Transverse colon (tissue), 4 donors: ENCODE results near the gene NMT2. TPM values are rescaled to one million over a fixed set of nuclear protein-coding genes. Genes with fewer than 3 reads are reported as not detected.

ENCODE experiments used
- DNase-seq: peaks from one replicate; pipeline ENCODE4 v3.0.0-alpha.2; 2019
- H3K27ac ChIP-seq, 4 donors: fragments of 200-600 bp; sonication (generic); 2 replicates each; pipeline ENCODE4 v1.5.1; 2016 to 2018; ENCODE audit warnings: inconsistent platforms in 4 of 4
- H3K27me3 ChIP-seq: fragments of 200-600 bp; sonication (generic); 2 replicates; pipeline ENCODE4 v1.5.1; 2017; ENCODE audit warnings: inconsistent platforms
- H3K36me3 ChIP-seq, 4 donors: fragments of 200-600 bp; sonication (generic); 2 replicates each; pipeline ENCODE4 v1.5.1; 2017 to 2019; ENCODE audit warnings: inconsistent platforms in 4 of 4
- H3K4me1 ChIP-seq, 4 donors: fragments of 200-600 bp; sonication (generic); 2 replicates each; pipeline ENCODE4 v1.5.1; 2017 to 2020; ENCODE audit warnings: inconsistent platforms in 4 of 4
- H3K4me3 ChIP-seq, 4 donors: fragments of 200-600 bp; sonication (generic); 1 replicate in 1 of 4; 2 replicates in 3 of 4; pipeline versions ENCODE4 v1.5.1 to v1.6.1; 2017 to 2019; ENCODE audit warnings: inconsistent platforms in 4 of 4
- H3K9me3 ChIP-seq, 2 donors: fragments of 200-600 bp; sonication (generic); 2 replicates each; pipeline ENCODE4 v1.5.1; 2017 to 2019; ENCODE audit warnings: inconsistent platforms in 2 of 2
- EP300 ChIP-seq: sonication (generic); formaldehyde crosslinking; IDR thresholded peaks from one replicate; pipeline ENCODE4 v1.6.1; 2017; ENCODE audit warnings: antibody characterized with exemption, low read depth
- POLR2A ChIP-seq: fragments of 450-650 bp; IDR thresholded peaks from one replicate; pipeline ENCODE4 v1.6.1; 2016; ENCODE audit warnings: antibody characterized with exemption, mild to moderate bottlenecking, moderate library complexity
- POLR2AphosphoS5 ChIP-seq, 3 donors: sonication (generic); formaldehyde crosslinking; IDR thresholded peaks; one replicate each; pipeline ENCODE4 v1.6.1; 2016; ENCODE audit warnings: antibody characterized with exemption in 3 of 3
- WGBS, 2 donors: methylation state at CpG; one replicate each; pipeline ENCODE4 v1.1.5; 2018; ENCODE audit warnings: low coverage in 1 of 2; 5-methylcytosine and 5-hydroxymethylcytosine counted together
- in situ Hi-C, 4 donors: fragments of 200-750 bp; cut with MboI; loops; one replicate each; pipeline versions ENCODE4 v1.15.0 to v1.15.1; 2017; ENCODE audit warnings: low sequenced_read_pairs in 3 of 4, low pct_ligation_motif_present in 1 of 4, low pct_unique_long_range_greater_than_20kb in 1 of 4
- intact Hi-C: fragments of 100-400 bp; cut with DNase I; formaldehyde crosslinking; loops from one replicate; pipeline ENCODE4 v1.15.1; 2023; ENCODE audit warnings: low total_unique reads
- total RNA-seq, 4 donors: library from RNA; depleted of rRNA; stranded (reverse); fragments of >200 nt; gene quantifications; one replicate each; pipeline ENCODE4 v1.1.0, GENCODE V29; 2016
- TF ChIP-seq, protein P1 (sequence below), 5 experiments: fragments of 200-600 bp in 3 of 5; fragments of 450-650 bp in 2 of 5; sonication (generic) in 3 of 5; IDR thresholded peaks; 1 replicate in 2 of 5; 2 replicates in 3 of 5; pipeline ENCODE4 v1.5.1; 2016 to 2017; ENCODE audit warnings: antibody characterized with exemption in 5 of 5, inconsistent platforms in 3 of 5, mild to moderate bottlenecking in 2 of 5, moderate library complexity in 1 of 5

Gene NMT2
- total RNA-seq, 4 donors from 2014 or later = 5.2 to 39.3 (median 33.8) TPM

DNA sequence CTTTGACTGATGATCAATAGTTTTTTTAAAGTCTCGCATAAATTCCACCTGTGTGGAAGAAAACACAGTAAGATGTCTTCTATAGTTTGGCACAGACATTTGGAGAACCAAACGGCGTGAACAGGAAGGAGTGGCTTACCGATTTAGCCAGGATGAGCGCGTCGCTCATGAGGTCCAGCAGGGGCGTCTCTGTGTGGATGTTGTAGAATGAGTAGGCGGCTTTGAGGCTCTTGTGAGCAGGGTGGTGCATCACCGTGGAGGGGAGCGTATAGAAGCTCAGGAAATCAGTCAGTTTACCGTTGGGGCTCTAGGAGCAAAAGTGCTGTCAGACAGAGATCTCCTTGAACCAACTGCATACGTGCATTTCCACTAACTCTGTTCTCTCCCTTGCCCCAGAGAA lies 55.8 kb downstream of the NMT2 start:
- H3K27me3 ChIP-seq = no peaks in the 10 kb centered on the region
- 90 to 97% methylated on average over 2 to 13 of the region's 13 CpGs for WGBS, 2 donors
- DNase-seq = no peak
- H3K9me3 ChIP-seq = no peaks in the 10 kb centered on the region
- no peak overlapping the region for H3K4me3 ChIP-seq
- in situ Hi-C loops = loop anchor here in 2 of 4 donors (25.0 kb wide), 2 partner anchors 575 to 600 kb away; no protein-coding TSS in a partner anchor
- H3K36me3 ChIP-seq = peaks cover 0 to 17% (median 3%) of the 10 kb centered on the region in 4 donors
- H3K4me1 ChIP-seq = peaks cover 0 to 11% (median 0%) of the 10 kb centered on the region in 4 donors
- no peak for TF ChIP-seq EP300
- no peak for TF ChIP-seq POLR2A
- TF ChIP-seq, protein P1, sequence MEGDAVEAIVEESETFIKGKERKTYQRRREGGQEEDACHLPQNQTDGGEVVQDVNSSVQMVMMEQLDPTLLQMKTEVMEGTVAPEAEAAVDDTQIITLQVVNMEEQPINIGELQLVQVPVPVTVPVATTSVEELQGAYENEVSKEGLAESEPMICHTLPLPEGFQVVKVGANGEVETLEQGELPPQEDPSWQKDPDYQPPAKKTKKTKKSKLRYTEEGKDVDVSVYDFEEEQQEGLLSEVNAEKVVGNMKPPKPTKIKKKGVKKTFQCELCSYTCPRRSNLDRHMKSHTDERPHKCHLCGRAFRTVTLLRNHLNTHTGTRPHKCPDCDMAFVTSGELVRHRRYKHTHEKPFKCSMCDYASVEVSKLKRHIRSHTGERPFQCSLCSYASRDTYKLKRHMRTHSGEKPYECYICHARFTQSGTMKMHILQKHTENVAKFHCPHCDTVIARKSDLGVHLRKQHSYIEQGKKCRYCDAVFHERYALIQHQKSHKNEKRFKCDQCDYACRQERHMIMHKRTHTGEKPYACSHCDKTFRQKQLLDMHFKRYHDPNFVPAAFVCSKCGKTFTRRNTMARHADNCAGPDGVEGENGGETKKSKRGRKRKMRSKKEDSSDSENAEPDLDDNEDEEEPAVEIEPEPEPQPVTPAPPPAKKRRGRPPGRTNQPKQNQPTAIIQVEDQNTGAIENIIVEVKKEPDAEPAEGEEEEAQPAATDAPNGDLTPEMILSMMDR (IDR thresholded peaks at IDR 0.05) = no peak
- TF ChIP-seq POLR2AphosphoS5 (IDR thresholded peaks at IDR 0.05) = no peak
- intact Hi-C loops = no loop called here
- H3K27ac ChIP-seq = no peak overlapping the region

DNA sequence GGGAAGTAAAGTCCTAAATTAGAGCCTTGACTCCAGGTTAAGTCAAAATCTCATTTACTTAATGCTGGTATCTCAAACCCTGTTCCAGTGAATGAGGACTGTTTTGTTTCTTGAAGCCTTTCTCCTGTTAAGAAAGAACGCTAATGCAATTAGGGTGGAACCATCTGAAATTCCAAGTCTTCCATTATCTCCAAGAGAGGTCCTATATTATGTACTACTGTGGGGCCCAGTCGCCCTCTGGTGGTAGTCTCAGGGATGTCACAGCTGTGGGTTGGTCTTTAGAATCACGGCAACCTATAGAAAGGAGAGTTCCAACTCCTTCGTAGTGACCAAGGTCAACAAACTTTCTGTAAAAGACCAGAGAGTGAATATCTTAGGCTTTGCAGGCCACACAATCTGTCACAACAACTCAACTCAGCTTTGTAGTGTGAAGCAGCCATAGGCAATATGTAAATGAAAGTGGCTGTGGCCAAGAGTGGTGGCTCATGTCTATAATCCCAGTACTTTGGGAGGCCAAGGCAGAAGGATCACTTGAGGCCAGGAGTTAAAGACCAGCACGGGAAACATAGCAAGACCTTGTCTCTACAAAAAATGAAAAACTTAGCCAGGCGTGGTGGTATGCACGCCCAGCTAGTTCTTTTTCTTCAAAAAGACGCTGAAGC lies 62.0 kb downstream of the NMT2 start:
- peaks cover 0 to 38% (median 12%) of the 10 kb centered on the region in 4 donors for H3K36me3 ChIP-seq
- peaks cover 0 to 20% (median 0%) of the 10 kb centered on the region in 4 donors for H3K4me1 ChIP-seq
- peak overlapping the region in 1 of 4 donors; percentile 4 for H3K27ac ChIP-seq
- no peaks in the 10 kb centered on the region for H3K9me3 ChIP-seq
- intact Hi-C loops (no loop called here), in situ Hi-C loops (loop anchor here in 3 of 4 donors (10.0 to 25.0 kb wide), 3 partner anchors 142 to 594 kb away; no protein-coding TSS in a partner anchor)
- H3K27me3 ChIP-seq = no peaks in the 10 kb centered on the region
- DNase-seq = peak; percentile 82
- TF ChIP-seq, protein P1 (IDR thresholded peaks at IDR 0.05) = peak; percentile 85 to 91 (median 87)
- no peak for TF ChIP-seq EP300
- no peak overlapping the region for H3K4me3 ChIP-seq
- WGBS, 2 donors = 14 to 50% methylated on average over 1 to 8 of the region's 8 CpGs

DNA sequence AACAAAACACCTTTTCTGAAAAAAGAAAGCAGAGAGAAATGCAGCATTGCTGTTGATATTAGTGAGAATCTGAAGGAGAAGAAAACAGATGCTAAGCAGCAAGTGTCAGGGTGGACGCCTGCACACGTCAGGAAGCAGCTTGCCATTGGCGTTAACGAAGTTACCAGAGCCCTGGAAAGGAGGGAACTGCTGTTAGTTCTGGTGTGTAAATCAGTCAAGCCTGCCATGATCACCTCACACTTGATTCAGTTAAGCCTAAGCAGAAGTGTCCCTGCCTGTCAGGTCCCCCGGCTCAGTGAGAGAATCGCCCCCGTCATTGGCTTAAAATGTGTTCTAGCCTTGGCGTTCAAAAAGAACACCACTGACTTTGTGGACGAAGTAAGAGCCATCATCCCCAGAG lies 65.0 kb downstream of the NMT2 start:
- H3K9me3 ChIP-seq = no peaks in the 10 kb centered on the region
- H3K27ac ChIP-seq = no peak overlapping the region
- no peaks in the 10 kb centered on the region for H3K27me3 ChIP-seq
- WGBS, 2 donors = 88 to 90% methylated on average over 9 of the region's 9 CpGs
- no peak for DNase-seq
- peaks cover 13 to 34% (median 15%) of the 10 kb centered on the region in 4 donors for H3K4me1 ChIP-seq
- H3K4me3 ChIP-seq = no peak overlapping the region
- intact Hi-C loops (no loop called here), in situ Hi-C loops (loop anchor here in 3 of 4 donors (10.0 to 25.0 kb wide), 3 partner anchors 139 to 591 kb away; no protein-coding TSS in a partner anchor)
- H3K36me3 ChIP-seq = peaks cover 0 to 34% (median 12%) of the 10 kb centered on the region in 4 donors
- TF ChIP-seq, protein P1 (IDR thresholded peaks at IDR 0.05) = no peak
- TF ChIP-seq POLR2AphosphoS5 (IDR thresholded peaks at IDR 0.05) = no peak
- TF ChIP-seq EP300 = no peak
- no peak for TF ChIP-seq POLR2A

DNA sequence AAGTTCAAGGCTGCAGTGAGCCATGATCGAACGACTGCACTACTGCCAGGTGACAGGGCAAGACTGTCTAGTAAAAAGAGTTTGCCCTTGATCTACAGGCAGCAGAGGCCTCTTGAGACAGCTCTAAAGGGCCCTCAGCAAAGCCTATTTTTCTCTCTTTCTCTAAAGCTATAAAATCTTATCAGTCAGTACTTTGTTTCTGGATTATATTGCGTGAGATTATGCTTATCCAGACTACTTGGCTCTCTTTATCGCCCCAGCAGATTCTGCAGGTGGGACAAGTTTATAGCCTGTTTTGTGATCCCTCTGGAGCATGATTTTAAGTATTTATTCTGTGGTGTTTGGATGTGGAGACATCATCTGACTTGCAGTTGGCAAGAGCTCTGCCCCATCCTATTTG lies 68.6 kb downstream of the NMT2 start:
- no peaks in the 10 kb centered on the region for H3K27me3 ChIP-seq
- intact Hi-C loops (no loop called here), in situ Hi-C loops (loop anchor here in 3 of 4 donors (10.0 to 25.0 kb wide), 3 partner anchors 135 to 588 kb away; no protein-coding TSS in a partner anchor)
- no peaks in the 10 kb centered on the region for H3K9me3 ChIP-seq
- no peak for DNase-seq
- H3K36me3 ChIP-seq = peaks cover 0 to 22% (median 9%) of the 10 kb centered on the region in 4 donors
- H3K27ac ChIP-seq = peak overlapping the region in 3 of 4 donors; percentile 32 to 51 (median 39)
- WGBS, 2 donors = 58% methylated on average over 4 of the region's 4 CpGs; no CpG with 5 or more reads in 1 of the 2 donors
- H3K4me3 ChIP-seq = no peak overlapping the region
- H3K4me1 ChIP-seq = peaks cover 17 to 32% (median 26%) of the 10 kb centered on the region in 4 donors
- no peak for TF ChIP-seq POLR2AphosphoS5 (IDR thresholded peaks at IDR 0.05)
- TF ChIP-seq EP300 = no peak
- TF ChIP-seq POLR2A = no peak
- TF ChIP-seq, protein P1 (IDR thresholded peaks at IDR 0.05) = no peak
